Liver (tissue), 9 donors: Measurements from ENCODE around the gene HIBADH. TPM values are rescaled to one million over a fixed set of nuclear protein-coding genes. Genes with fewer than 3 reads are reported as not detected.
A peak's percentile ranks its signal among the peaks of the same experiment; 100 is the strongest.

Source experiments
- DNase-seq: peaks from one replicate; pipeline ENCODE4 v3.0.0-alpha.2; 2017; ENCODE audit warnings: low spot score
- H3K27ac ChIP-seq, 2 donors: one replicate each; pipeline ENCODE4 v1.7.0; 2013; ENCODE audit warnings: inconsistent platforms in 2 of 2, low read length in 2 of 2, control low read depth in 1 of 2, low read depth in 1 of 2, mild to moderate bottlenecking in 1 of 2
- H3K27me3 ChIP-seq, 4 donors: one replicate each; pipeline versions ENCODE4 v1.6.1 to v1.7.0; 2013; ENCODE audit warnings: low read length in 3 of 4, inconsistent platforms in 1 of 4, mild to moderate bottlenecking in 1 of 4, moderate library complexity in 1 of 4; ENCODE audit not compliant: control insufficient read depth in 4 of 4, insufficient read depth in 4 of 4
- H3K36me3 ChIP-seq, 4 donors: one replicate each; pipeline versions ENCODE4 v1.6.1 to v1.7.0; 2013; ENCODE audit warnings: low read length in 3 of 4, mild to moderate bottlenecking in 3 of 4, low read depth in 1 of 4, moderate library complexity in 1 of 4; ENCODE audit not compliant: control insufficient read depth in 4 of 4, insufficient read depth in 3 of 4
- H3K4me1 ChIP-seq, 4 donors: one replicate each; pipeline versions ENCODE4 v1.6.1 to v1.7.0; 2013; ENCODE audit warnings: low read length in 3 of 4, mild to moderate bottlenecking in 3 of 4, moderate library complexity in 1 of 4; ENCODE audit not compliant: control insufficient read depth in 4 of 4, insufficient read depth in 4 of 4
- H3K4me3 ChIP-seq, 3 donors: one replicate each; pipeline versions ENCODE4 v1.6.1 to v1.7.0; 2013; ENCODE audit warnings: low read length in 3 of 3, control low read depth in 1 of 3, low read depth in 1 of 3, mild to moderate bottlenecking in 1 of 3
- H3K9ac ChIP-seq, 2 donors: one replicate each; pipeline ENCODE4 v1.7.0; 2013; ENCODE audit warnings: low read length in 2 of 2, mild to moderate bottlenecking in 2 of 2, moderate library complexity in 2 of 2, control low read depth in 1 of 2, low read depth in 1 of 2
- H3K9me3 ChIP-seq, 4 donors: one replicate each; pipeline versions ENCODE4 v1.6.1 to v1.7.0; 2013; ENCODE audit warnings: low read length in 3 of 4; ENCODE audit not compliant: control insufficient read depth in 4 of 4
- CTCF ChIP-seq: fragments of 150-350 bp; IDR thresholded peaks from 2 replicates; pipeline ENCODE4 v1.5.1; 2017; ENCODE audit warnings: improper control_type of control experiment, low read depth, low read length; ENCODE audit not compliant: missing input control
- EGR1 ChIP-seq, 2 donors: IDR thresholded peaks; 2 replicates each; pipeline ENCODE4 v1.6.1; 2016 to 2018; ENCODE audit warnings: antibody characterized with exemption in 2 of 2, low read depth in 2 of 2
- FOXA1 ChIP-seq: IDR thresholded peaks from 2 replicates; pipeline ENCODE4 v1.6.1; 2016; ENCODE audit warnings: antibody characterized with exemption
- FOXA2 ChIP-seq: IDR thresholded peaks from 2 replicates; pipeline ENCODE4 v1.6.1; 2016; ENCODE audit warnings: antibody characterized with exemption
- GABPA ChIP-seq, 2 donors: IDR thresholded peaks in 1 of 2; conservative IDR thresholded peaks in 1 of 2; 2 replicates each; pipeline ENCODE4 v1.6.1; 2016; ENCODE audit warnings: antibody characterized with exemption in 2 of 2, mild to moderate bottlenecking in 1 of 2, moderate library complexity in 1 of 2
- HNF4G ChIP-seq: IDR thresholded peaks from 2 replicates; pipeline ENCODE4 v1.6.1; 2016; ENCODE audit warnings: antibody characterized with exemption
- JUND ChIP-seq, 2 donors: IDR thresholded peaks; 2 replicates each; pipeline ENCODE4 v1.6.1; 2016; ENCODE audit warnings: antibody characterized with exemption in 2 of 2
- NR2F2 ChIP-seq: IDR thresholded peaks from 2 replicates; pipeline ENCODE4 v1.6.1; 2016; ENCODE audit warnings: antibody characterized with exemption
- RAD21 ChIP-seq, 2 donors: IDR thresholded peaks; 2 replicates each; pipeline ENCODE4 v1.6.1; 2016; ENCODE audit warnings: antibody characterized with exemption in 2 of 2, mild to moderate bottlenecking in 2 of 2
- RXRA ChIP-seq, 2 donors: IDR thresholded peaks; 2 replicates each; pipeline ENCODE4 v1.6.1; 2017 to 2018; ENCODE audit warnings: antibody characterized with exemption in 2 of 2, mild to moderate bottlenecking in 1 of 2
- SP1 ChIP-seq: IDR thresholded peaks from 2 replicates; pipeline ENCODE4 v1.6.1; 2018; ENCODE audit warnings: antibody characterized with exemption, mild to moderate bottlenecking
- YY1 ChIP-seq: IDR thresholded peaks from 2 replicates; pipeline ENCODE4 v1.6.1; 2016; ENCODE audit warnings: antibody characterized with exemption, mild to moderate bottlenecking
- WGBS: extraction: QIAGEN DNeasy Blood & Tissue Kit; methylation state at CpG from one replicate; pipeline ENCODE4 v1.1.7; 2013; 5-methylcytosine and 5-hydroxymethylcytosine counted together
- polyA plus RNA-seq, 2 donors: library from polyadenylated mRNA; stranded (reverse) in 1 of 2; unstranded in 1 of 2; fragments of 200-250 nt in 1 of 2; fragments of >200 nt in 1 of 2; fragmentation: Nextera tagmentation in 1 of 2; extraction: Ambion mirVana in 1 of 2; gene quantifications; one replicate each; pipeline versions ENCODE4 v1.2.1 to v1.2.3, GENCODE V29; 2013 to 2015
- total RNA-seq, 2 donors: library from RNA; depleted of rRNA; stranded (reverse); fragments of >200 nt; gene quantifications; one replicate each; pipeline ENCODE4 v1.2.3, GENCODE V29; 2014
- TF ChIP-seq, protein P1 (sequence below): IDR thresholded peaks from 2 replicates; pipeline ENCODE4 v1.6.1; 2016; ENCODE audit warnings: antibody characterized with exemption
- TF ChIP-seq, protein P2 (sequence below): IDR thresholded peaks from 2 replicates; pipeline ENCODE4 v1.6.1; 2016; ENCODE audit warnings: antibody characterized with exemption
- TF ChIP-seq, protein P3 (sequence below): IDR thresholded peaks from 2 replicates; pipeline ENCODE4 v1.6.1; 2016; ENCODE audit warnings: antibody characterized with exemption, mild to moderate bottlenecking
- TF ChIP-seq, protein P4 (sequence below): IDR thresholded peaks from 2 replicates; pipeline ENCODE4 v1.6.1; 2016; ENCODE audit warnings: antibody characterized with exemption
- donor health status: healthy.
- donor health status: healthy.
- donor health status: healthy.
- donor health status: healthy.
- donor health status: healthy.

Gene HIBADH
- total and polyA plus RNA-seq, 4 donors, result 27.7 to 78.9 (median 58.2) TPM

GRCh38 chr7:27576360-27576944, 86.2 kb downstream of the HIBADH start (continued):
- peak; percentile 50 for TF ChIP-seq CTCF

GRCh38 chr7:27575613-27576012, 87.1 kb downstream of the HIBADH start:
- no peak for TF ChIP-seq JUND (IDR thresholded peaks at IDR 0.05)
- no peak for TF ChIP-seq RXRA (IDR thresholded peaks at IDR 0.05)
- no peak for TF ChIP-seq HNF4G
- TF ChIP-seq, protein P1, sequence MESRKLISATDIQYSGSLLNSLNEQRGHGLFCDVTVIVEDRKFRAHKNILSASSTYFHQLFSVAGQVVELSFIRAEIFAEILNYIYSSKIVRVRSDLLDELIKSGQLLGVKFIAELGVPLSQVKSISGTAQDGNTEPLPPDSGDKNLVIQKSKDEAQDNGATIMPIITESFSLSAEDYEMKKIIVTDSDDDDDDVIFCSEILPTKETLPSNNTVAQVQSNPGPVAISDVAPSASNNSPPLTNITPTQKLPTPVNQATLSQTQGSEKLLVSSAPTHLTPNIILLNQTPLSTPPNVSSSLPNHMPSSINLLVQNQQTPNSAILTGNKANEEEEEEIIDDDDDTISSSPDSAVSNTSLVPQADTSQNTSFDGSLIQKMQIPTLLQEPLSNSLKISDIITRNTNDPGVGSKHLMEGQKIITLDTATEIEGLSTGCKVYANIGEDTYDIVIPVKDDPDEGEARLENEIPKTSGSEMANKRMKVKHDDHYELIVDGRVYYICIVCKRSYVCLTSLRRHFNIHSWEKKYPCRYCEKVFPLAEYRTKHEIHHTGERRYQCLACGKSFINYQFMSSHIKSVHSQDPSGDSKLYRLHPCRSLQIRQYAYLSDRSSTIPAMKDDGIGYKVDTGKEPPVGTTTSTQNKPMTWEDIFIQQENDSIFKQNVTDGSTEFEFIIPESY, result no peak
- TF ChIP-seq, protein P2, sequence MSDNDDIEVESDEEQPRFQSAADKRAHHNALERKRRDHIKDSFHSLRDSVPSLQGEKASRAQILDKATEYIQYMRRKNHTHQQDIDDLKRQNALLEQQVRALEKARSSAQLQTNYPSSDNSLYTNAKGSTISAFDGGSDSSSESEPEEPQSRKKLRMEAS, result peak; percentile 37
- TF ChIP-seq FOXA2, result no peak
- TF ChIP-seq YY1, result no peak
- TF ChIP-seq EGR1 (IDR thresholded peaks at IDR 0.05; ENCODE audit: low read depth in 2 of 2), result no peak
- no peak for TF ChIP-seq FOXA1
- TF ChIP-seq, protein P3, sequence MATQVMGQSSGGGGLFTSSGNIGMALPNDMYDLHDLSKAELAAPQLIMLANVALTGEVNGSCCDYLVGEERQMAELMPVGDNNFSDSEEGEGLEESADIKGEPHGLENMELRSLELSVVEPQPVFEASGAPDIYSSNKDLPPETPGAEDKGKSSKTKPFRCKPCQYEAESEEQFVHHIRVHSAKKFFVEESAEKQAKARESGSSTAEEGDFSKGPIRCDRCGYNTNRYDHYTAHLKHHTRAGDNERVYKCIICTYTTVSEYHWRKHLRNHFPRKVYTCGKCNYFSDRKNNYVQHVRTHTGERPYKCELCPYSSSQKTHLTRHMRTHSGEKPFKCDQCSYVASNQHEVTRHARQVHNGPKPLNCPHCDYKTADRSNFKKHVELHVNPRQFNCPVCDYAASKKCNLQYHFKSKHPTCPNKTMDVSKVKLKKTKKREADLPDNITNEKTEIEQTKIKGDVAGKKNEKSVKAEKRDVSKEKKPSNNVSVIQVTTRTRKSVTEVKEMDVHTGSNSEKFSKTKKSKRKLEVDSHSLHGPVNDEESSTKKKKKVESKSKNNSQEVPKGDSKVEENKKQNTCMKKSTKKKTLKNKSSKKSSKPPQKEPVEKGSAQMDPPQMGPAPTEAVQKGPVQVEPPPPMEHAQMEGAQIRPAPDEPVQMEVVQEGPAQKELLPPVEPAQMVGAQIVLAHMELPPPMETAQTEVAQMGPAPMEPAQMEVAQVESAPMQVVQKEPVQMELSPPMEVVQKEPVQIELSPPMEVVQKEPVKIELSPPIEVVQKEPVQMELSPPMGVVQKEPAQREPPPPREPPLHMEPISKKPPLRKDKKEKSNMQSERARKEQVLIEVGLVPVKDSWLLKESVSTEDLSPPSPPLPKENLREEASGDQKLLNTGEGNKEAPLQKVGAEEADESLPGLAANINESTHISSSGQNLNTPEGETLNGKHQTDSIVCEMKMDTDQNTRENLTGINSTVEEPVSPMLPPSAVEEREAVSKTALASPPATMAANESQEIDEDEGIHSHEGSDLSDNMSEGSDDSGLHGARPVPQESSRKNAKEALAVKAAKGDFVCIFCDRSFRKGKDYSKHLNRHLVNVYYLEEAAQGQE, result peak; percentile 66
- TF ChIP-seq, protein P4, sequence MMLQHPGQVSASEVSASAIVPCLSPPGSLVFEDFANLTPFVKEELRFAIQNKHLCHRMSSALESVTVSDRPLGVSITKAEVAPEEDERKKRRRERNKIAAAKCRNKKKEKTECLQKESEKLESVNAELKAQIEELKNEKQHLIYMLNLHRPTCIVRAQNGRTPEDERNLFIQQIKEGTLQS, result no peak
- no peak for TF ChIP-seq SP1

DNA sequence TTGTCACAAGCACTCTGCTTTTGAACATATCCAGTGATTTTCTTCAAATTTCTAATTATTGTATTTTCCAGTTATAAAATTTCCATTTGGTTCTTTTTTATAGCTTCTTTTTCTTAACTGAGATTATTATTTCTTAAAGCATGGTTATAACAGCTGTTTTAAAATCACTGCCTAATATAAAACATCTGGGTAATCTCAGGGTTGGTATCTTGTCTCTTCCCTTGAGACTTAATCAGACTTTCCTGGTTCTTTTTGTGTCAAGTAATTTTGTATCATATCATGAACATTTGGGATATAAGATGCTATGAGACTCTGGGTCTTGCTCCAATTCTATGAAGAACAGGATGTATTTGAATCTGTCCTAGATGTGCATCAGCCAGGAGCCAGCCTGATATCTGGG, 93.6 kb downstream of the HIBADH start:
- no peak for TF ChIP-seq FOXA1
- no peak for TF ChIP-seq FOXA2
- no peak for TF ChIP-seq RAD21 (IDR thresholded peaks at IDR 0.05)
- no peak for TF ChIP-seq HNF4G
- TF ChIP-seq NR2F2, result no peak
- TF ChIP-seq JUND (IDR thresholded peaks at IDR 0.05), result no peak
- no peak for TF ChIP-seq SP1
- TF ChIP-seq, protein P2, result no peak
- TF ChIP-seq, protein P3, result no peak
- no peak for TF ChIP-seq GABPA (IDR thresholded peaks at IDR 0.05 in 1 of 2, conservative IDR thresholded peaks at IDR 0.05 in 1 of 2)

More at GRCh38 chr7:27575613-27576012, 87.1 kb downstream of the HIBADH start:
- 80% methylated on average over 3 of the region's 3 CpGs for WGBS
- no peak overlapping the region for H3K9ac ChIP-seq
- no peaks in the 10 kb centered on the region for H3K36me3 ChIP-seq
- peaks cover 0 to 27% (median 8%) of the 10 kb centered on the region in 4 donors for H3K4me1 ChIP-seq
- DNase-seq, result no peak
- no peak overlapping the region for H3K27ac ChIP-seq
- no peak overlapping the region for H3K4me3 ChIP-seq
- H3K27me3 ChIP-seq, result no peaks in the 10 kb centered on the region
- H3K9me3 ChIP-seq, result no peaks in the 10 kb centered on the region

More for the DNA sequence above, 93.6 kb downstream of the HIBADH start:
- Histone ChIP-seq H3K27ac (no peak overlapping the region), H3K27me3 (no peaks in the 10 kb centered on the region), H3K4me1 (no peaks in the 10 kb centered on the region), H3K36me3 (peaks cover 0 to 2% (median 0%) of the 10 kb centered on the region in 4 donors), H3K4me3 (no peak overlapping the region), H3K9me3 (no peaks in the 10 kb centered on the region), H3K9ac (no peak overlapping the region)
- DNase-seq, result no peak
